Neural crest cell (in vitro differentiated cells): Measurements from ENCODE around the gene CCDC74A. TPM values are rescaled to one million over a fixed set of nuclear protein-coding genes. Genes with fewer than 3 reads are reported as not detected.
A peak's percentile ranks its signal among the peaks of the same experiment; 100 is the strongest.
"Not testable (repeated sequence)": the region's sequence is repeated elsewhere in the genome, so short reads cannot be mapped to it uniquely, and the experiment has no call there.

ENCODE experiments used
- DNase-seq: peaks from one replicate; pipeline ENCODE4 v3.0.0; 2021; ENCODE audit warnings: low read depth, mixed read lengths, low spot score
- H3K27ac Mint-ChIP-seq: one replicate; pipeline ENCODE4 v1.8.0; 2021; ENCODE audit warnings: mild to moderate bottlenecking, mixed read lengths; ENCODE audit not compliant: unreplicated experiment
- H3K27me3 Mint-ChIP-seq: 2 replicates; pipeline ENCODE4 v1.8.0; 2021; ENCODE audit warnings: low read depth, mild to moderate bottlenecking, mixed read lengths
- H3K36me3 Mint-ChIP-seq: 2 replicates; pipeline ENCODE4 v1.8.0; 2021; ENCODE audit warnings: low read depth, mild to moderate bottlenecking, mixed read lengths
- H3K4me1 Mint-ChIP-seq: 2 replicates; pipeline ENCODE4 v1.8.0; 2021; ENCODE audit warnings: mixed read lengths
- H3K4me3 Mint-ChIP-seq: one replicate; pipeline ENCODE4 v1.8.0; 2021; ENCODE audit warnings: mild to moderate bottlenecking, mixed read lengths
- H3K9me3 Mint-ChIP-seq: 2 replicates; pipeline ENCODE4 v1.8.0; 2021; ENCODE audit warnings: mixed read lengths
- total RNA-seq: library from RNA; stranded (reverse); gene quantifications from 2 replicates; pipeline ENCODE4 v1.2.1, GENCODE V29; 2021
- TF ChIP-seq, protein P1 (sequence below): fragments of 200-600 bp; sonication (generic); conservative IDR thresholded peaks from 2 replicates; pipeline ENCODE4 v1.5.0; 2021; ENCODE audit warnings: antibody characterized with exemption, mild to moderate bottlenecking

Gene CCDC74A
- total RNA-seq, 1 donor from 2014 or later = 25.5 TPM

GRCh38 chr2:131535526-131535925 lies 7.8 kb downstream of the CCDC74A start:
- TF ChIP-seq, protein P1, sequence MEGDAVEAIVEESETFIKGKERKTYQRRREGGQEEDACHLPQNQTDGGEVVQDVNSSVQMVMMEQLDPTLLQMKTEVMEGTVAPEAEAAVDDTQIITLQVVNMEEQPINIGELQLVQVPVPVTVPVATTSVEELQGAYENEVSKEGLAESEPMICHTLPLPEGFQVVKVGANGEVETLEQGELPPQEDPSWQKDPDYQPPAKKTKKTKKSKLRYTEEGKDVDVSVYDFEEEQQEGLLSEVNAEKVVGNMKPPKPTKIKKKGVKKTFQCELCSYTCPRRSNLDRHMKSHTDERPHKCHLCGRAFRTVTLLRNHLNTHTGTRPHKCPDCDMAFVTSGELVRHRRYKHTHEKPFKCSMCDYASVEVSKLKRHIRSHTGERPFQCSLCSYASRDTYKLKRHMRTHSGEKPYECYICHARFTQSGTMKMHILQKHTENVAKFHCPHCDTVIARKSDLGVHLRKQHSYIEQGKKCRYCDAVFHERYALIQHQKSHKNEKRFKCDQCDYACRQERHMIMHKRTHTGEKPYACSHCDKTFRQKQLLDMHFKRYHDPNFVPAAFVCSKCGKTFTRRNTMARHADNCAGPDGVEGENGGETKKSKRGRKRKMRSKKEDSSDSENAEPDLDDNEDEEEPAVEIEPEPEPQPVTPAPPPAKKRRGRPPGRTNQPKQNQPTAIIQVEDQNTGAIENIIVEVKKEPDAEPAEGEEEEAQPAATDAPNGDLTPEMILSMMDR = no peak
- Mint-ChIP-seq H3K9me3 (no peaks in the 10 kb centered on the region), H3K27ac (no peak overlapping the region), H3K36me3 (no peaks in the 10 kb centered on the region), H3K27me3 (no peaks in the 10 kb centered on the region), H3K4me3 (no peak overlapping the region), H3K4me1 (no peaks in the 10 kb centered on the region)
- DNase-seq = no peak

DNA sequence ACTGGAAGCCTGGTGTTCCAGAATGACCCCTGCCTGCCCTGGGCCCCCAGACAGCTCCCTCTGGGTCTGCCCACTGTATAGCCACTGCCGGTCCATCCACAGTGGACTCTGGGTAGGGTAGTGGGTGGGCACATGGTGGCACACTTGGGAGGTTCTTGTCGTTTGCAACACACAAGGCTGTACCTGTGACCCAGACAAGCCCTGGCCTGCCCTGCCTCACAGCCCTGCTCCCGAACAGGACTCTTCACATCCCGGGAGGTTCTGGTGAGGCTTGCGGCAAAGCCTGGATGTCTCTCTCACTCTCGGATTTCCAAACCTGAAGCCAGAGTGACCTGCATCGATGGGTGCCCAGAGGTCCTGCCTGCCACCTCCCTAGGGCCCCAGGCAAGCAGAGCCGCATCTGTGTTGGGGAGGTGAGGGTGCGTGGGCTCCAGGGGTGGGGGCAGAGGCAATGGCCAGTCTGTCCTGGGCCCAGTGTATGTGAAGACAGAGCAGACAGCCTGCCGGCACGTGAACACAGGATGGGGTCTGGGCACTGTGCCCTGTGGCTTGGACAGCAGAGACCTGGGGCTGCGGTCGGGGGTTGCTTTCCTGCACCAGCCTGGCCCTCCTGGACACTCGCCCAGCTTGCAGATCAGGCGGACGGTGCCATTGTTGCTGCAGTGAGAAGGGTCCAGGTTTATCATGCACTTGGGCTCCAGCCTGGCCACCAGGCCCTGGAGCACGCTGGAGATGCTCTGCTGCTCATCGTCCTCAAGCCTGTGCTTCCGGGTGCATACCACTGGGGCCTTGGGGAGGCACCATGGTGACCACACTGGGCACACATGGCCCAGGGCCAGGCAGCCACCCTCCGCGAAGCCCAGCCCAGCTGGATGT lies 8.5 kb downstream of the CCDC74A start:
- not testable (repeated sequence) for H3K4me1 Mint-ChIP-seq, DNase-seq, H3K9me3 Mint-ChIP-seq, H3K27me3 Mint-ChIP-seq, H3K36me3 Mint-ChIP-seq, H3K4me3 Mint-ChIP-seq, H3K27ac Mint-ChIP-seq

GRCh38 chr2:131536841-131537240 lies 9.2 kb downstream of the CCDC74A start:
- H3K4me3 Mint-ChIP-seq, H3K4me1 Mint-ChIP-seq, H3K27me3 Mint-ChIP-seq, DNase-seq, H3K9me3 Mint-ChIP-seq, H3K36me3 Mint-ChIP-seq, H3K27ac Mint-ChIP-seq: not testable (repeated sequence)

DNA sequence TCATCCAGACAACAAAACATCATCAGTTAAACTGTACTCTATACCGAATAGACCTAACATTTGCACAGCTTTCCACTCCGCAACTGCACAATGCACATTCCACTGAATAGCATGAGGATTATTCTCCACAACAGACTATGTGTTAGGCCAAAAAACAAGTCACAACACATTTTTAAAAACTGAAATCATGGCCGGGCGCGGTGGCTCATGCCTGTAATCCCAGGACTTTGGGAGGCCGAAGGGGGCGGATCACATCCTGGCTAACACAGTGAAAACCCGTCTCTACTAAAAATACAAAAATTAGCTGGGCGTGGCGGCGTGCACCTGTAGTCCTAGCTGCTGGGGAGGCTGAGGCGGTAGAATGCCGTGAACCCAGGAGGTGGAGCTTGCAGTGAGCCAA lies 11.2 kb downstream of the CCDC74A start:
- H3K27ac Mint-ChIP-seq, DNase-seq, H3K4me3 Mint-ChIP-seq, H3K9me3 Mint-ChIP-seq, H3K36me3 Mint-ChIP-seq, H3K4me1 Mint-ChIP-seq: not testable (repeated sequence)
- H3K27me3 Mint-ChIP-seq = peaks cover 22% of the 10 kb centered on the region

DNA sequence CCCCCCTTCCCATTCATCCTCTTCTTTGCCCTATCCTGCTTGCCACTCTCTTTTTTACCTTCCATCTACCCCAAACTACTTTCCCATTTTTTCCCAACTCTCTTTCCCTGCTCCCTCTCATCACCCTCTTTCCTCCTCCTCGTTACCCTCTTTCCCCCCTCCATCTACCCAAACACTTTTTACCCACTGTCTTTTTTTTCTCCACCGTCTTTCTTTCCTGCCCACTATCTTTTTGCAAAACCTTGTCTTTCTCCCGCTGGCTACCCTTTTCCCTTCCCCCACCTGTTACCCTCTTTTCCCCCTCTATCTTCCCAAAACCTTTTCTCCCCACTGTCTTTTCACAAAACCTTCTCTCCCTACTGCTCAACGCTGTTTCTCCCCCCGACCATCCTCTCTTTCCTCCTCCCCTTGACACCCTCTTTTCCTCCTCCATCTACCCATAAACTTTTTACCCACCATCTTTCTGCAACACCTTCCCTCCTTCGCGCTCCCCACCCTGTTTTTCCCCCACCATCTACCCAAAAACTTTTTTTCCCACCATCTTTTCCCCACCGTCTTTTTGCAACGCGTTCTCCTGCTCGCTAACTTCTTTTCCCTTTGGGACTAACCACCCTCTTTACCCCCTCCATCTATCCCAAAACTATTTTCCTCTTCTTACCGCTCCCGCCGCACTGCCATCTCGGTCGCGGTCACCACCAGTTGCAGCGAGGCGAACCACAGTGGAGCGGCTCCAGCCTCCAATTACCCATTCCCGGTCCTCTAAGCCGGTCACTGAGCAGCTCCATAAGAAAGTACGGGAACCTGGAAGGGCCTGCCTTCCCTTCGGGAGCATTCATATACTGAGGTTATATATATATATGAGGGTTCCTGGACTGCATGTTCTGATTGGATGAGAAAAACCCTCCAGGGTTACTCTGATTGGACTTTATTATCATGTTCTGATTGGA lies 15.0 kb downstream of the CCDC74A start:
- DNase-seq = no peak
- Mint-ChIP-seq H3K27ac (no peak overlapping the region), H3K27me3 (peaks cover 22% of the 10 kb centered on the region), H3K4me1 (no peaks in the 10 kb centered on the region), H3K36me3 (no peaks in the 10 kb centered on the region), H3K4me3 (no peak overlapping the region), H3K9me3 (no peaks in the 10 kb centered on the region)
- TF ChIP-seq, protein P1 = no peak

- H3K27ac Mint-ChIP-seq = no peak overlapping the region
- H3K36me3 Mint-ChIP-seq = no peaks in the 10 kb centered on the region
- H3K4me1 Mint-ChIP-seq = no peaks in the 10 kb centered on the region
- peaks cover 22% of the 10 kb centered on the region for H3K27me3 Mint-ChIP-seq
- H3K4me3 Mint-ChIP-seq = no peak overlapping the region
- DNase-seq = no peak
- TF ChIP-seq, protein P1 = no peak
- no peaks in the 10 kb centered on the region for H3K9me3 Mint-ChIP-seq
Measured at GRCh38 chr2:131543385-131543891, 15.8 kb downstream of the CCDC74A start.

GRCh38 chr2:131544006-131544812 lies 16.5 kb downstream of the CCDC74A start:
- DNase-seq, H3K4me1 Mint-ChIP-seq, H3K9me3 Mint-ChIP-seq, H3K4me3 Mint-ChIP-seq, H3K36me3 Mint-ChIP-seq, H3K27ac Mint-ChIP-seq: not testable (repeated sequence)
- peaks cover 22% of the 10 kb centered on the region for H3K27me3 Mint-ChIP-seq

GRCh38 chr2:131544813-131545165 lies 17.1 kb downstream of the CCDC74A start:
- not testable (repeated sequence) for H3K9me3 Mint-ChIP-seq, DNase-seq, H3K36me3 Mint-ChIP-seq, H3K4me1 Mint-ChIP-seq, H3K4me3 Mint-ChIP-seq
- Mint-ChIP-seq H3K27me3 (peaks cover 25% of the 10 kb centered on the region), H3K27ac (peak overlapping the region; percentile 71)
